HG03575 (cell line): ENCODE measurements around the gene CDK5RAP3.
"Not testable (repeated sequence)": the region's sequence is repeated elsewhere in the genome, so short reads cannot be mapped to it uniquely, and the experiment has no call there.

Experiments
- ATAC-seq: cut with Tn5 transposase; IDR thresholded peaks from one replicate; pipeline ENCODE4 v1.9.1; 2021; ENCODE audit not compliant: unreplicated experiment, insufficient number of reproducible peaks, low FRiP score; ENCODE audit errors: extremely low read depth

The CDK5RAP3 gene

GRCh38 chr17:47968836-47969235, 2.1 kb upstream of the CDK5RAP3 start:
- no peak for ATAC-seq

GRCh38 chr17:47969930-47970724, 786 bp upstream of the CDK5RAP3 start:
- ATAC-seq = no peak

- ATAC-seq = no peak
Measured at GRCh38 chr17:47973541-47973940, 2.6 kb downstream of the CDK5RAP3 start.

- no peak for ATAC-seq
Measured at GRCh38 chr17:47975189-47975822, 4.4 kb downstream of the CDK5RAP3 start.

GRCh38 chr17:47975823-47976205, 4.9 kb downstream of the CDK5RAP3 start:
- ATAC-seq = no peak

GRCh38 chr17:47978324-47978723, 7.4 kb downstream of the CDK5RAP3 start:
- ATAC-seq = no peak

GRCh38 chr17:47980541-47980940, 9.6 kb downstream of the CDK5RAP3 start:
- ATAC-seq = no peak

- no peak for ATAC-seq
Measured at GRCh38 chr17:47981462-47981861, 10.5 kb downstream of the CDK5RAP3 start.

GRCh38 chr17:47982091-47982617, 11.2 kb downstream of the CDK5RAP3 start:
- ATAC-seq = no peak

GRCh38 chr17:47982645-47983390, 11.9 kb downstream of the CDK5RAP3 start:
- no peak for ATAC-seq

GRCh38 chr17:47983492-47984223, 12.7 kb downstream of the CDK5RAP3 start:
- ATAC-seq = no peak

- no peak for ATAC-seq
Measured at GRCh38 chr17:47986520-47986919, 15.6 kb downstream of the CDK5RAP3 start.

GRCh38 chr17:47987240-47987835, 16.4 kb downstream of the CDK5RAP3 start:
- ATAC-seq = no peak

GRCh38 chr17:47988445-47988844, 17.5 kb downstream of the CDK5RAP3 start:
- ATAC-seq = not testable (repeated sequence)

GRCh38 chr17:47989159-47989558, 18.2 kb downstream of the CDK5RAP3 start:
- no peak for ATAC-seq

- no peak for ATAC-seq
Measured at GRCh38 chr17:47989700-47990099, 18.8 kb downstream of the CDK5RAP3 start.

GRCh38 chr17:47990962-47991731, 20.2 kb downstream of the CDK5RAP3 start:
- ATAC-seq = no peak

- ATAC-seq = no peak
Measured at GRCh38 chr17:47992216-47992615, 21.3 kb downstream of the CDK5RAP3 start.
